HCT116 (cell line): ENCODE measurements around the gene NOTUM. TPM values are rescaled to one million over a fixed set of nuclear protein-coding genes. Genes with fewer than 3 reads are reported as not detected.

ENCODE experiments used
- ATAC-seq: fragments of 200-7000 bp; cut with Tn5 transposase; 2 replicates; pipeline ENCODE4 v1.9.1; 2020; ENCODE audit warnings: mild to moderate bottlenecking, moderate library complexity
- BruUV-seq: library from RNA; stranded (reverse); fragments of 400-500 nt; replicated peaks from 2 replicates; lab custom pipeline; 2021; lab: Mats Ljungman, UMichigan
- CTCF ChIA-PET: fragments of 300-600 bp; sonication (Branson Sonifier 250); formaldehyde crosslinking; loops from one replicate; lab custom pipeline; 2021; ENCODE audit warnings: antibody characterized with exemption; lab: Charles Lee
- POLR2A ChIA-PET: fragments of 300-600, 350-600 bp; sonication (Branson Sonifier 250); formaldehyde crosslinking; loops from one replicate; lab custom pipeline; 2021; ENCODE audit warnings: antibody characterized with exemption; lab: Charles Lee
- RAD21 ChIA-PET, 2 experiments: fragments of 300-600 bp; sonication (Branson Sonifier 250); formaldehyde crosslinking; loops; one replicate each; lab custom pipeline; 2023; ENCODE audit warnings: low total read pairs in 2 of 2; ENCODE audit not compliant: uncharacterized antibody in 2 of 2, unreplicated experiment in 2 of 2, low non-redundant PET in 1 of 2; lab: Charles Lee
- DNase-seq: peaks from one replicate; pipeline ENCODE4 v3.0.0-alpha.2; 2010; ENCODE audit warnings: low read depth, low spot score
- H2AFZ ChIP-seq: fragments of 200-600 bp; shearing (Covaris generic), sonication (generic); 2 replicates; pipeline ENCODE4 v1.6.1; 2017; ENCODE audit warnings: low read depth, mixed run types, mixed read lengths, antibody characterized with exemption, low read length; ENCODE audit not compliant: poor library complexity, severe bottlenecking
- H3K27ac ChIP-seq: 2 replicates; pipeline ENCODE4 v1.5.1; 2012; ENCODE audit warnings: low read depth, low read length
- H3K27me3 ChIP-seq: fragments of 200-600 bp; sonication (generic); 2 replicates; pipeline ENCODE4 v1.6.1; 2016; ENCODE audit warnings: mixed run types, low read length, mixed read lengths; ENCODE audit not compliant: insufficient read depth
- H3K36me3 ChIP-seq, 2 experiments: fragments of 200-500 bp in 1 of 2; fragments of 200-600 bp in 1 of 2; sonication (Bioruptor generic) in 1 of 2; sonication (generic) in 1 of 2; 2 replicates each; pipeline versions ENCODE4 v1.5.1 to v1.6.1; 2014 to 2016; ENCODE audit warnings: low read length in 2 of 2, inconsistent platforms in 1 of 2, mixed read lengths in 1 of 2, mixed run types in 1 of 2; ENCODE audit not compliant: insufficient read depth in 2 of 2, control insufficient read depth in 1 of 2
- H3K4me1 ChIP-seq, 2 experiments: fragments of 200-600 bp in 1 of 2; sonication (generic) in 1 of 2; 2 replicates each; pipeline versions ENCODE4 v1.5.1 to v1.6.1; 2012 to 2017; ENCODE audit warnings: low read length in 2 of 2, inconsistent platforms in 1 of 2, mild to moderate bottlenecking in 1 of 2, mixed read lengths in 1 of 2, mixed run types in 1 of 2, moderate library complexity in 1 of 2; ENCODE audit not compliant: insufficient read depth in 2 of 2, control insufficient read depth in 1 of 2
- H3K4me2 ChIP-seq: fragments of 200-600 bp; sonication (generic); 2 replicates; pipeline ENCODE4 v1.6.1; 2017; ENCODE audit warnings: mixed run types, low read length, mixed read lengths
- H3K4me3 ChIP-seq, 2 experiments: fragments of 200-600 bp in 1 of 2; sonication (generic) in 1 of 2; replicated peaks in 1 of 2; 2 replicates each; pipeline ENCODE4 v1.5.1; 2011 to 2016; ENCODE audit warnings: low read length in 2 of 2, control low read depth in 1 of 2, low read depth in 1 of 2, mild to moderate bottlenecking in 1 of 2, mixed read lengths in 1 of 2, mixed run types in 1 of 2
- H3K79me2 ChIP-seq: fragments of 200-600 bp; sonication (generic); 2 replicates; pipeline ENCODE4 v1.6.1; 2017; ENCODE audit warnings: mild to moderate bottlenecking, mixed run types, low read length, moderate library complexity, mixed read lengths; ENCODE audit not compliant: insufficient read depth
- H3K9ac ChIP-seq: fragments of 200-600 bp; sonication (generic); 2 replicates; pipeline ENCODE4 v1.6.1; 2016; ENCODE audit warnings: low read length, mixed read lengths
- H3K9me2 ChIP-seq: fragments of 200-600 bp; sonication (generic), shearing (Covaris generic); 2 replicates; pipeline ENCODE4 v1.6.1; 2017; ENCODE audit warnings: mixed run types, mild to moderate bottlenecking, moderate library complexity; ENCODE audit not compliant: insufficient read depth
- H3K9me3 ChIP-seq, 2 experiments: fragments of 200-500 bp in 1 of 2; fragments of 200-600 bp in 1 of 2; sonication (Bioruptor generic) in 1 of 2; sonication (generic) in 1 of 2; 2 replicates each; pipeline ENCODE4 v1.6.1; 2014 to 2017; ENCODE audit warnings: low read length in 2 of 2, mixed read lengths in 2 of 2, inconsistent platforms in 1 of 2, low read depth in 1 of 2, mild to moderate bottlenecking in 1 of 2, mixed run types in 1 of 2, moderate library complexity in 1 of 2; ENCODE audit not compliant: control insufficient read depth in 1 of 2, insufficient read depth in 1 of 2
- H4K20me1 ChIP-seq: fragments of 200-600 bp; sonication (generic), shearing (Covaris generic); 2 replicates; pipeline ENCODE4 v1.6.1; 2017; ENCODE audit warnings: mixed run types, mild to moderate bottlenecking, moderate library complexity; ENCODE audit not compliant: insufficient read depth
- ATF3 ChIP-seq: IDR thresholded peaks from 2 replicates; pipeline ENCODE4 v1.6.1; 2012
- ELF1 ChIP-seq: IDR thresholded peaks from 2 replicates; pipeline ENCODE4 v1.6.1; 2012; ENCODE audit warnings: low read depth, borderline replicate concordance
- FOSL1 ChIP-seq: IDR thresholded peaks from 2 replicates; pipeline ENCODE4 v1.6.1; 2012; ENCODE audit warnings: low read depth
- POLR2A ChIP-seq: IDR thresholded peaks from 2 replicates; pipeline ENCODE4 v1.7.0; 2011; ENCODE audit warnings: borderline replicate concordance; ENCODE audit not compliant: insufficient read depth, insufficient read length; ENCODE audit errors: extremely low read depth
- SRF ChIP-seq: IDR thresholded peaks from 2 replicates; pipeline ENCODE4 v1.6.1; 2012; ENCODE audit warnings: low read depth
- ZBTB33 ChIP-seq: IDR thresholded peaks from 2 replicates; pipeline ENCODE4 v1.6.1; 2011; ENCODE audit warnings: mild to moderate bottlenecking, low read length, moderate library complexity; ENCODE audit not compliant: insufficient replicate concordance; ENCODE audit errors: extremely low read depth
- intact Hi-C: fragments of 100-400 bp; cut with micrococcal nuclease; formaldehyde crosslinking; loops from 2 replicates; pipeline ENCODE4 v1.10.0; 2022
- total RNA-seq: library from RNA; stranded (reverse); gene quantifications from one replicate; pipeline ENCODE4 v1.2.1, GENCODE V29; 2021; ENCODE audit not compliant: unreplicated experiment

NOTUM gene
- total RNA-seq, 1 experiment from 2014 or later: 12.5 TPM

- Histone ChIP-seq H3K9me3 (no peaks in the 10 kb centered on the region), H3K36me3 (no peaks in the 10 kb centered on the region), H3K4me2 (no peak overlapping the region), H3K9me2 (no peaks in the 10 kb centered on the region), H3K27me3 (no peaks in the 10 kb centered on the region), H3K27ac (peak overlapping the region; percentile 25; the same call in 1 of the 2 replicates), H3K4me3 (no peak overlapping the region), H3K79me2 (no peaks in the 10 kb centered on the region), H4K20me1 (no peaks in the 10 kb centered on the region), H3K9ac (no peak overlapping the region), H2AFZ (no peak overlapping the region), H3K4me1 (peaks cover 39 to 48% of the 10 kb centered on the region in 2 experiments)
- ChIA-PET RAD21 (no interaction called here), CTCF (interaction anchor here (3.3 kb wide), 1 partner anchor 15 kb away, joined by 23 read pairs; no protein-coding TSS in a partner anchor), POLR2A (no interaction called here)
- intact Hi-C loops: no loop called here
- TF ChIP-seq ELF1: no peak
- TF ChIP-seq ZBTB33: no peak
- TF ChIP-seq ATF3: no peak
- TF ChIP-seq SRF: no peak
- TF ChIP-seq FOSL1: no peak
- no peak for TF ChIP-seq POLR2A
- ATAC-seq: no peak
- BruUV-seq: no TSS peak
- DNase-seq: no peak
These were observed 44.8 kb upstream of the NOTUM start for GRCh38 chr17:82005701-82006348.
